GM10266 (cell line): ENCODE data around the gene CLDN5.

Source experiments
- DNase-seq: peaks from one replicate; pipeline ENCODE4 v3.0.0; 2012; ENCODE audit errors: extremely low spot score
- TF ChIP-seq, protein P1 (sequence below): IDR thresholded peaks from 2 replicates; pipeline ENCODE4 v1.5.1; 2012; ENCODE audit warnings: mild to moderate bottlenecking, low read depth; ENCODE audit not compliant: control insufficient read depth, insufficient read depth; ENCODE audit errors: missing control alignments

Gene CLDN5

DNA sequence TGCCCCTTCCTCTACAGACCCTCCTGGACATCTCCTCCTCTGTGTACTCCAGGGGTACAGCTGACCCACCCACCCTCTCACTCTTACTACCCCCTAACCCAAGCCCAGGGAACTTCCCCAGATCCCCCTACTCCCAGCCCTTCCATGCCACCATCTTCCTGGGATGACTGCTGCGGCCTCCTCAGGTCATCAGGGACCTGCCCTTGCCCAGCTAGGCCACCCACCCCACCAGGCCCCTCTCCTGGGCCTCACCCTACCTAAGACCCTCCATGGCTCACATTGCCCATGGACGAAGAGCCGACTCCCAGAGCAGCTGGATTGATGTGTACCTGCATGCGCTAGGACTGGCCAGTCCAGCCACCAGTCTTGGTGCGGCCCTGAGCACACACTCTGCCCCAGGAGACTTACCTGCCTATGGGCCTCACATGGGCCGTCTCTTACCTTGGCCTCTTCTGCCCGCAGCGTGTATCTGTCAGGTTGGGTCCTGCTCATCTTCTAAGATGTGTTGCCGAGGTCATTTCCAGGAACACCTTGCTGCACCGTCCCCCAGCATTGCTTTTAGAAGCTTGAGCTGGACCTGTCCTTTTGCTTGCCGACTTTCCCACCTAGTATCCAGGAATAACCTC is 2.0 kb upstream of the CLDN5 start:
- TF ChIP-seq, protein P1, sequence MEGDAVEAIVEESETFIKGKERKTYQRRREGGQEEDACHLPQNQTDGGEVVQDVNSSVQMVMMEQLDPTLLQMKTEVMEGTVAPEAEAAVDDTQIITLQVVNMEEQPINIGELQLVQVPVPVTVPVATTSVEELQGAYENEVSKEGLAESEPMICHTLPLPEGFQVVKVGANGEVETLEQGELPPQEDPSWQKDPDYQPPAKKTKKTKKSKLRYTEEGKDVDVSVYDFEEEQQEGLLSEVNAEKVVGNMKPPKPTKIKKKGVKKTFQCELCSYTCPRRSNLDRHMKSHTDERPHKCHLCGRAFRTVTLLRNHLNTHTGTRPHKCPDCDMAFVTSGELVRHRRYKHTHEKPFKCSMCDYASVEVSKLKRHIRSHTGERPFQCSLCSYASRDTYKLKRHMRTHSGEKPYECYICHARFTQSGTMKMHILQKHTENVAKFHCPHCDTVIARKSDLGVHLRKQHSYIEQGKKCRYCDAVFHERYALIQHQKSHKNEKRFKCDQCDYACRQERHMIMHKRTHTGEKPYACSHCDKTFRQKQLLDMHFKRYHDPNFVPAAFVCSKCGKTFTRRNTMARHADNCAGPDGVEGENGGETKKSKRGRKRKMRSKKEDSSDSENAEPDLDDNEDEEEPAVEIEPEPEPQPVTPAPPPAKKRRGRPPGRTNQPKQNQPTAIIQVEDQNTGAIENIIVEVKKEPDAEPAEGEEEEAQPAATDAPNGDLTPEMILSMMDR: no peak
- DNase-seq: no peak

DNA sequence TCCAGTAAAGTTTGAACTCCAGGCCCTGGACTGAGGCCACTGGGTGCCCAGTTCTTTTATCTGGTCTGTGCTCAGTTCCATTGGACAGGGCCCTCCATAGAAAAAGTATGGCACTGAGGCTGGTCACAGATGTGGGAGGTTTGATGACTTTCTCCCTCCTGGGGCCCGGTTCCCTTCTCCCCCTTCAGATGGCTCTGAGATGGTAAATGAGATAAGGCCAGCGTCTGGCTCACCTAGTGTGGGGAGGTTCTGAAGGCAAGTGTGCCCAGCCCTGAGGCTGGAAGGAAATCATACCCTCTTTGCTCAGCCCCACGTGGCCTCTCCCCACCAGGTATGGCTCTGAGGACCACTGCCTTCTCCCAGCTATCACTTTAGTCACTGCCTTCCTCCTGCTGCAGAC is 1.5 kb upstream of the CLDN5 start:
- TF ChIP-seq, protein P1: no peak

DNA sequence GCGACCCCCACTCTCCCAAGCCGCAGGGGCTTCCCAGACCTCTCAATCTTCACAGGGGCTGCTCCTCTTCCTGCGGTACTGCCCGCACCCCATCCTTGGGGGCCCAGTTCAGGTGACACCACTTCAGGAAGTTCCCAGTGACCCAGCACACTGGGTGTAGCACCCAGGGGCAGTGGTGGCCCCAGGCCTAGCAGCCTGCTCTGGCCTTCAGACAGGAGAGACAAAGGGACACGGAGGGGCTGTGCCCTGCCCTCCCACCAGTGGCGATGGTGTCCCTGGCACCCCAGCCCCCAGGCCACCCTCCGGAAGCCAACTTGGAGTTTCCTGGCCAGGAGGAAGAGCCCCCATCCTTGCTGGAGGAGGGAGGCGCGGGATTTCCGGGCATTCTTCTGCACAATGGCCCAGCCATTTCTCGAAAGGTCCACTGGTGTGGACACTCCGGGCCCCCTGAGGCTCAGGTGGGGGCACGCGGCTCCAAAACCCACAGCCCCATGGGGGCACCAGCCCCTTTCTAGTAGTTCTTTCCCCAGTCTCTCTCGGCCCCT is 978 bp upstream of the CLDN5 start:
- TF ChIP-seq, protein P1: no peak
- DNase-seq: no peak

More for the DNA sequence above, 1.5 kb upstream of the CLDN5 start:
- DNase-seq: no peak

DNA sequence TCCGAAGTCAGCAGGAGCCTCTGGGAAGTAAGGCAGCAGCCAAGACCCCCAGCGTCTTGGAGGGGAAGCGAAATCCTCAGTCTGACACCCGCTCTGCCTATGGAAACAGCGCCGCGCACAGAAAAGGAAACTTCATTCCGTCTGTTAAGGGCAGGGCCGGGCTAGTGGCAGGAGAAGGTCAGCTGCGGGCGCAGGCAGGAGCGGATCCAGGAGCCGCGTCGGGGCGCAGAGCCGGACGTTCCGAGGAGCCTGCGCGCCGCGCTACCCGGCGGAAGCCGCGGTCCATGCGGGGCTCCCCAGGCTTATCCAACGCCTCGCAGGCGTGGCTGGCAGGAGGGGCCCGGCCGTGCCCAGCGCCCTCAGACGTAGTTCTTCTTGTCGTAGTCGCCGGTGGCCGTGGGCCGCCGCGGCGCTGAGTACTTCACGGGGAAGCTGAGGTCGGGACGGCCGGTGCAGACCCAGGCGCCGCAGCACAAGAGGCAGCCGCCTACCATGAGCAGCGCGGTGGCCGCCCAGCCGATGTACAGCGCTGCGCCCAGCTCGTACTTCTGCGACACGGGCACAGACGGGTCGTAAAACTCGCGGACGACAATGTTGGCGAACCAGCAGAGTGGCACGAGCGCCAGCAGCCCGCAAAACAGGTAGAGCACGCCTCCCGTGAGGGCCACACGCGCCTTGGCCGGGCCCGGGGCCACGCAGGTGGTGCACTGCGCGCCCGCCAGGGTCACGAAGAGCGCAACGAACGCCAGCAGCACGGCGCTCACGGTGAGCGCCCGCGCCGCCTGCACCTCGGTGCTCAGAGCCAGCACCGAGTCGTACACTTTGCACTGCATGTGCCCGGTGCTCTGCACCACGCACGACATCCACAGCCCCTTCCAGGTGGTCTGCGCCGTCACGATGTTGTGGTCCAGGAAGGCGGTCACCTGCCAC is 705 bp downstream of the CLDN5 start:
- TF ChIP-seq, protein P1: no peak
- DNase-seq: no peak

DNA sequence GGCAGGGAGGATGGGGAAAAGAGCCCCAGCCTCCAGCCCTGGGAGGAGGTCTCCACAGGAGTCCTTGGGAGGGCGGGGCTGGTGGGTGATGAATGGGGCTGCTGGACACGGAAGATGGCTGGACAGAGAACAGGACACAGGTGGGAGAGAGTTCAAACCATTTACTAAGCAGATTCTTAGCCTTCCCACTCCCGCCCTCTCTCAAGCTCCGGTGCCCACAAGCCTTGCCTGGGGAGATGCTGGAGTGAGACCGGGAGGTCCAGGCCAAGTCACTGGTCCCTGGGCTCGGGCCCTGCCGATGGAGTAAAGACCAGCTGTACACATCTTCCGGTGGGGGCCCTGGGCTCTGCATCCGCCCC is 1.4 kb downstream of the CLDN5 start:
- no peak for DNase-seq

DNA sequence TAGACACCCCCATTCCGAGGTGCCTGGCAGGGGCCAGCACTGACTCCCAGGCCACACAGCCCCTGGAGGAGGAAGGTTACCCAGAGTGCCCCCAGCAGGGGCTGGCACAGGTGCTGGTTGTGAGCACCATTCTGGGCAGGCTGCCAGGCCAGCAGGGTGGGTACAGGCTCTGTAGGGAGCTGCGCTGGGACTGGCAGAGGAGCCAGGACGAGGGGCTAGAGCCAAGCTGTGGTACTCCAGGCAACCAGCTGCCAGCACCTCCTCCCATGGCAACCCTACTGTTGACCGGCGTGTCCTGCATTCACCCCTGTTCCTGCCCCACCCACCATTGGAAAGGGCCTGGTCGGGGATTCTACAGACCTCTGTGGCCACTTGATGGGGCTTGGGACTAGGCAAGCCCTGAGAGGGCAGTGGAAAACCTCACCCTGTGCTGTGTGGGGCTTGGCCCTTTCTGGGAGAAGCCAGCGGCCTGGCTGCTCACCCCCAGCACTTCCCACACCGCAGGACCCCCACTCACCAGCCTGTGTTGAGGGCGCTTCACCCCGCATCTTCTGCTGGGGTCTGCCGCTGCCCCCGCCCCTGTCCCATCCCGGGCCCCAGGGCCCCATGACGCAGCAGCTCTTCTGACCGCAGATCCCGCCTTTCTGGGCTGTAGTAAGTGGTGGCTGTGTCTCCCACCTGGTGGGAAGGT is 1.9 kb downstream of the CLDN5 start:
- TF ChIP-seq, protein P1: no peak
- DNase-seq: no peak

More for the DNA sequence above, 1.4 kb downstream of the CLDN5 start:
- TF ChIP-seq, protein P1: no peak
